K562 (cell line): ENCODE measurements around the gene AP4S1. TPM values are rescaled to one million over a fixed set of nuclear protein-coding genes. Genes with fewer than 3 reads are reported as not detected.

Experiments used
- ATAC-seq: fragments of 200-7000 bp; cut with Tn5 transposase; 3 replicates; pipeline ENCODE4 v1.9.1; 2020; ENCODE audit warnings: moderate library complexity
- BruUV-seq: library from RNA; stranded (reverse); fragments of 400-500 nt; replicated peaks from 2 replicates; lab custom pipeline; 2021; lab: Mats Ljungman, UMichigan
- CTCF ChIA-PET: fragments of 300-600 bp; formaldehyde crosslinking; extraction: SDS; loops from one replicate; lab custom pipeline; 2021; ENCODE audit warnings: low intra/inter-chr PET ratio; lab: Yijun Ruan, JAX
- POLR2A ChIA-PET: fragments of 300-600, 350-650 bp; sonication (Branson Sonifier 250); formaldehyde crosslinking; extraction: SDS; loops from one replicate; lab custom pipeline; 2021; ENCODE audit warnings: antibody characterized with exemption, inconsistent platforms; lab: Yijun Ruan, JAX
- DNase-seq, 4 experiments: peaks; one replicate each; pipeline versions ENCODE4 v3.0.0 to v3.0.0-alpha.2; 2011 to 2018; ENCODE audit warnings: low spot score in 3 of 4, mixed read lengths in 3 of 4; ENCODE audit errors: extremely low read depth in 1 of 4
- FAIRE-seq: peaks from 2 replicates; lab custom pipeline; 2011; peaks lifted over from hg19 to GRCh38; lab: Jason Lieb, UNC
- H2AFZ ChIP-seq: 2 replicates; pipeline ENCODE4 v1.6.0; 2011; ENCODE audit warnings: low read depth, low read length, control low read depth, inconsistent platforms
- H3K27ac ChIP-seq: fragments of 200-600 bp; 3 replicates; pipeline ENCODE4 v1.8.0; 2011; ENCODE audit warnings: low read depth, mild to moderate bottlenecking, control low read depth, inconsistent platforms, low read length, moderate library complexity, mixed read lengths; ENCODE audit errors: extremely low read depth
- H3K27me3 ChIP-seq, 2 experiments: fragments of 300-600 bp in 1 of 2; 2 replicates in 1 of 2; 3 replicates in 1 of 2; pipeline versions ENCODE4 v1.6.0 to v1.8.0; 2011; ENCODE audit warnings: inconsistent platforms in 2 of 2, low read length in 2 of 2, mild to moderate bottlenecking in 1 of 2, mixed read lengths in 1 of 2, moderate library complexity in 1 of 2; ENCODE audit not compliant: control insufficient read depth in 2 of 2, insufficient read depth in 2 of 2
- H3K36me3 ChIP-seq: fragments of 300-600 bp; 3 replicates; pipeline ENCODE4 v1.8.0; 2011; ENCODE audit warnings: mild to moderate bottlenecking, low read length, inconsistent platforms; ENCODE audit not compliant: control insufficient read depth, insufficient read depth
- H3K4me1 ChIP-seq, 2 experiments: fragments of 200-600 bp in 1 of 2; replicated peaks in 1 of 2; 2 replicates in 1 of 2; 3 replicates in 1 of 2; pipeline versions ENCODE4 v1.5.1 to v1.8.0; 2011; ENCODE audit warnings: inconsistent platforms in 2 of 2, low read length in 2 of 2, mild to moderate bottlenecking in 1 of 2, mixed read lengths in 1 of 2, moderate library complexity in 1 of 2; ENCODE audit not compliant: control insufficient read depth in 2 of 2, insufficient read depth in 2 of 2
- H3K4me2 ChIP-seq: 2 replicates; pipeline ENCODE4 v1.6.1; 2011; ENCODE audit warnings: low read length, control low read depth, inconsistent platforms, mixed read lengths; ENCODE audit not compliant: insufficient read depth
- H3K4me3 ChIP-seq: fragments of 200-600 bp; sonication (generic), shearing (Covaris generic); 2 replicates; pipeline ENCODE4 v1.5.1; 2016; ENCODE audit warnings: control low read depth, inconsistent platforms
- H3K79me2 ChIP-seq: fragments of 200-600 bp; 3 replicates; pipeline ENCODE4 v1.8.0; 2011; ENCODE audit warnings: low read length, inconsistent platforms; ENCODE audit not compliant: control insufficient read depth, insufficient read depth
- H3K9ac ChIP-seq, 2 experiments: 2 replicates each; pipeline versions ENCODE4 v1.6.0 to v1.6.1; 2011; ENCODE audit warnings: low read depth in 2 of 2, low read length in 2 of 2, control low read depth in 1 of 2, inconsistent platforms in 1 of 2, mild to moderate bottlenecking in 1 of 2, mixed read lengths in 1 of 2; ENCODE audit not compliant: insufficient read depth in 1 of 2
- H3K9me1 ChIP-seq: one replicate; pipeline ENCODE4 v1.6.0; 2011; ENCODE audit warnings: inconsistent platforms, mild to moderate bottlenecking, low read length, moderate library complexity; ENCODE audit not compliant: control insufficient read depth, insufficient read depth
- H3K9me3 ChIP-seq: replicated peaks from 2 replicates; pipeline ENCODE4 v1.5.1; 2011; ENCODE audit warnings: low read depth, low read length, inconsistent platforms; ENCODE audit not compliant: control insufficient read depth, insufficient read depth
- H4K20me1 ChIP-seq: replicated peaks from 2 replicates; pipeline ENCODE4 v1.6.1; 2011; ENCODE audit warnings: low read length, inconsistent platforms, mixed read lengths; ENCODE audit not compliant: control insufficient read depth, insufficient read depth
- ARID2 ChIP-seq: fragments of 450-650 bp; IDR thresholded peaks from 2 replicates; pipeline ENCODE4 v1.6.1; 2017; ENCODE audit warnings: antibody characterized with exemption, mild to moderate bottlenecking
- ETV1 ChIP-seq: fragments of 450-650 bp; conservative IDR thresholded peaks from 2 replicates; pipeline ENCODE4 v1.6.1; 2016; ENCODE audit warnings: missing genetic modification characterization, control low read depth, low read depth, missing compliant biosample characterization
- FOXM1 ChIP-seq, 2 experiments: fragments of 450-650 bp in 1 of 2; sonication (generic) in 1 of 2; formaldehyde crosslinking in 1 of 2; IDR thresholded peaks; 2 replicates each; pipeline versions ENCODE4 v1.6.1 to v1.9.0; 2017 to 2022; ENCODE audit warnings: low read depth in 2 of 2, mild to moderate bottlenecking in 2 of 2, missing genetic modification reagents in 1 of 2, moderate library complexity in 1 of 2
- MYBL2 ChIP-seq, 2 experiments: fragments of 450-650 bp in 1 of 2; sonication (generic) in 1 of 2; formaldehyde crosslinking in 1 of 2; IDR thresholded peaks; 2 replicates each; pipeline versions ENCODE4 v1.6.1 to v1.8.1; 2017 to 2022; ENCODE audit warnings: borderline replicate concordance in 1 of 2, inconsistent platforms in 1 of 2, low read depth in 1 of 2, mild to moderate bottlenecking in 1 of 2, missing genetic modification reagents in 1 of 2, moderate library complexity in 1 of 2
- NUFIP1 ChIP-seq: fragments of 450-650 bp; IDR thresholded peaks from 2 replicates; pipeline ENCODE4 v1.6.1; 2018; ENCODE audit not compliant: partially characterized antibody
- RBM15 ChIP-seq: fragments of 200-400 bp; formaldehyde crosslinking; IDR thresholded peaks from 2 replicates; pipeline ENCODE4 v1.6.1; 2018; ENCODE audit warnings: mild to moderate bottlenecking, low read length, moderate library complexity; ENCODE audit not compliant: insufficient read depth
- TRIM28 ChIP-seq: fragments of 450-650 bp; IDR thresholded peaks from 2 replicates; pipeline ENCODE4 v1.6.1; 2017
- ZEB2 ChIP-seq: fragments of 450-650 bp; IDR thresholded peaks from 2 replicates; pipeline ENCODE4 v1.6.1; 2016
- ZNF146 ChIP-seq: IDR thresholded peaks from one replicate; pipeline ENCODE4 v1.6.1; 2018; ENCODE audit warnings: missing compliant biosample characterization; ENCODE audit not compliant: unreplicated experiment
- ZNF253 ChIP-seq: fragments of 250-450 bp; sonication (Bioruptor Pico); conservative IDR thresholded peaks from 2 replicates; pipeline ENCODE4 v1.6.1; 2021; ENCODE audit warnings: mild to moderate bottlenecking
- ZNF583 ChIP-seq: fragments of 250-450 bp; sonication (Bioruptor Pico); IDR thresholded peaks from 2 replicates; pipeline ENCODE4 v1.4.0; 2020
- WGBS: fragments of 100-300 bp; shearing (Covaris generic); methylation state at CpG from one replicate; pipeline ENCODE4 v1.1.6; 2016; ENCODE audit warnings: low coverage, mixed read lengths; ENCODE audit not compliant: insufficient coverage; ENCODE audit errors: missing lambda C conversion rate; 5-methylcytosine and 5-hydroxymethylcytosine counted together
- in situ Hi-C: fragments of 300-500 bp; cut with MboI; formaldehyde crosslinking; loops from 4 replicates; pipeline ENCODE4 v1.15.0; 2018; ENCODE audit warnings: inconsistent platforms, mixed read lengths
- intact Hi-C: fragments of 100-400 bp; cut with micrococcal nuclease; formaldehyde crosslinking; loops from 2 replicates; pipeline ENCODE4 v1.14.2; 2022
- polyA plus RNA-seq, 8 experiments: library from polyadenylated mRNA; depleted of rRNA in 4 of 8; stranded (reverse) in 5 of 8; unstranded in 3 of 8; fragments of >200 nt; fragmentation: Nextera tagmentation in 2 of 8; fragmentation: Illumina TruSeq in 1 of 8; extraction: Ambion mirVana in 2 of 8; extraction: Trizol in 1 of 8; gene quantifications; 2 replicates each; pipeline versions ENCODE4 v1.2.1 to v1.2.3, GENCODE V29; 2011 to 2014; ENCODE audit warnings: inconsistent platforms in 1 of 8, missing spikeins in 1 of 8
- total RNA-seq, 7 experiments: library from RNA; depleted of rRNA in 6 of 7; stranded (reverse); fragments of >200 nt in 6 of 7; fragmentation: Illumina TruSeq in 2 of 7; extraction: Trizol in 2 of 7; gene quantifications; 2 replicates each; pipeline versions ENCODE4 v1.2.1 to v1.2.3, GENCODE V29; 2011 to 2021; ENCODE audit warnings: low replicate concordance in 1 of 7
- TF ChIP-seq, protein P1 (sequence below): fragments of 450-650 bp; IDR thresholded peaks from 2 replicates; pipeline ENCODE4 v1.6.1; 2016; ENCODE audit warnings: low read depth, mild to moderate bottlenecking, moderate library complexity
- TF ChIP-seq, protein P2 (sequence below): sonication (generic); formaldehyde crosslinking; IDR thresholded peaks from 2 replicates; pipeline ENCODE4 v1.8.1; 2023; ENCODE audit warnings: mild to moderate bottlenecking, missing genetic modification reagents

AP4S1 gene
- total and polyA plus RNA-seq, 9 of the 15 experiments (the other 6 are each of a cell fraction or from before 2014, with no cell fraction given) = 3.7 to 7.8 (median 5.9) TPM

DNA sequence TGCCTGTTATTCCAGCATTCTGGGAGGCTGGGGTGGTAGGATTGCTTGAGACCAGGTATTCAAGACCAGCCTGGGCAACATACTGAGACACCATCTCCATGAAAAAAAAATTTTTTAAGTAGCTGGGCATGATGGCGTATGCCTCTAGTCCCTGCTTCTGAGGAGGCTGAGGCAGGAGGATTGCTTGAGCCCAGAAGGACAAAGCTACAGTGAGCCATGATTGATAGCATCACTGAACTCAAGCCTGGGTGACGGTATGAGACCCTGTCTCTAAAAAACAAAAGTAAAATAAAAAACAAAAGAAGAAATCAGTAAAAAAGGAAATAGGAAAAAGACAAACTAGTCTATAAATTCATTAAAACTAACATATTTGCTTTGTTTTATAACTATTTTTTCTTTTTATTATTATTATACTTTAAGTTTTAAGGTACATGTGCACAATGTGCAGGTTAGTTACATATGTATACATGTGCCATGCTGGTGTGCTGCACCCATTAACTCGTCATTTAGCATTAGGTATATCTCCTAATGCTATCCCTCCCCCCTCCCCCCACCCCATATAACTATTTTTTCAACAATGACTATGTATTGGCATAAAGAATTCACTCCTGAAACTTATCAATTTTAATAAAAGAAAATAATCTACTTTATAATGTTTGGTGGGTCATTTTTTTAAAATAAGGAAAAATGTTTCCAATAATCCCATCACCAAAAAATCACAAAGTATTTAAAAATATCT lies 15.4 kb upstream of the AP4S1 start:
- Histone ChIP-seq H4K20me1 (no peaks in the 10 kb centered on the region), H2AFZ (no peak overlapping the region), H3K4me3 (no peak overlapping the region), H3K9me3 (no peaks in the 10 kb centered on the region), H3K27ac (no peak overlapping the region), H3K27me3 (no peaks in the 10 kb centered on the region), H3K4me2 (no peak overlapping the region), H3K4me1 (no peaks in the 10 kb centered on the region), H3K36me3 (peaks cover 16% of the 10 kb centered on the region; the same call in 2 of the 3 replicates), H3K9ac (no peak overlapping the region), H3K9me1 (no peaks in the 10 kb centered on the region), H3K79me2 (peaks cover 96% of the 10 kb centered on the region)
- WGBS = 83% methylated on average over 2 of the region's 3 CpGs
- BruUV-seq = no TSS peak
- ATAC-seq (no peak; the same call in 2 of the 3 replicates), DNase-seq (no peak), FAIRE-seq (no peak)
- in situ Hi-C loops (no loop called here), intact Hi-C loops (no loop called here)
- no peak for TF ChIP-seq ZNF146 (CRISPR knock-in tag)
- no peak for TF ChIP-seq ETV1 (tag)
- TF ChIP-seq RBM15 = no peak
- TF ChIP-seq, protein P1, sequence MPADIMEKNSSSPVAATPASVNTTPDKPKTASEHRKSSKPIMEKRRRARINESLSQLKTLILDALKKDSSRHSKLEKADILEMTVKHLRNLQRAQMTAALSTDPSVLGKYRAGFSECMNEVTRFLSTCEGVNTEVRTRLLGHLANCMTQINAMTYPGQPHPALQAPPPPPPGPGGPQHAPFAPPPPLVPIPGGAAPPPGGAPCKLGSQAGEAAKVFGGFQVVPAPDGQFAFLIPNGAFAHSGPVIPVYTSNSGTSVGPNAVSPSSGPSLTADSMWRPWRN = no peak
- no peak for TF ChIP-seq ARID2
- no peak for TF ChIP-seq TRIM28
- TF ChIP-seq NUFIP1 = no peak
- no peak for TF ChIP-seq ZNF253 (CRISPR knock-in tag)
- TF ChIP-seq ZEB2 = no peak
- TF ChIP-seq MYBL2 (IDR thresholded peaks at IDR 0.05; ENCODE audit: low read depth) = no peak
- TF ChIP-seq MYBL2 (CRISPR knock-in tag; IDR thresholded peaks at IDR 0.05; ENCODE audit: borderline replicate concordance) = no peak
- TF ChIP-seq ZNF583 (CRISPR knock-in tag) = no peak
- TF ChIP-seq, protein P2, sequence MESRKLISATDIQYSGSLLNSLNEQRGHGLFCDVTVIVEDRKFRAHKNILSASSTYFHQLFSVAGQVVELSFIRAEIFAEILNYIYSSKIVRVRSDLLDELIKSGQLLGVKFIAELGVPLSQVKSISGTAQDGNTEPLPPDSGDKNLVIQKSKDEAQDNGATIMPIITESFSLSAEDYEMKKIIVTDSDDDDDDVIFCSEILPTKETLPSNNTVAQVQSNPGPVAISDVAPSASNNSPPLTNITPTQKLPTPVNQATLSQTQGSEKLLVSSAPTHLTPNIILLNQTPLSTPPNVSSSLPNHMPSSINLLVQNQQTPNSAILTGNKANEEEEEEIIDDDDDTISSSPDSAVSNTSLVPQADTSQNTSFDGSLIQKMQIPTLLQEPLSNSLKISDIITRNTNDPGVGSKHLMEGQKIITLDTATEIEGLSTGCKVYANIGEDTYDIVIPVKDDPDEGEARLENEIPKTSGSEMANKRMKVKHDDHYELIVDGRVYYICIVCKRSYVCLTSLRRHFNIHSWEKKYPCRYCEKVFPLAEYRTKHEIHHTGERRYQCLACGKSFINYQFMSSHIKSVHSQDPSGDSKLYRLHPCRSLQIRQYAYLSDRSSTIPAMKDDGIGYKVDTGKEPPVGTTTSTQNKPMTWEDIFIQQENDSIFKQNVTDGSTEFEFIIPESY (CRISPR knock-in tag) = no peak
- TF ChIP-seq FOXM1 (IDR thresholded peaks at IDR 0.05; ENCODE audit: low read depth) = no peak
- TF ChIP-seq FOXM1 (CRISPR knock-in tag; IDR thresholded peaks at IDR 0.05; ENCODE audit: low read depth) = no peak
- POLR2A ChIA-PET = interaction anchor here (0.7 to 1.2 kb wide), 2 partner anchors 11 to 16 kb away, joined by 3 to 4 read pairs; partner anchors contain the start of gene STRN3
- CTCF ChIA-PET = no interaction called here
